GM18502 (cell line): Measurements from ENCODE around the gene TFF2.
A peak's percentile ranks its signal among the peaks of the same experiment; 100 is the strongest.

Experiments
- ATAC-seq: cut with Tn5 transposase; IDR thresholded peaks from one replicate; pipeline ENCODE4 v1.9.1; 2021; ENCODE audit warnings: mild to moderate bottlenecking; ENCODE audit not compliant: unreplicated experiment, poor library complexity

TFF2 gene, protein sequence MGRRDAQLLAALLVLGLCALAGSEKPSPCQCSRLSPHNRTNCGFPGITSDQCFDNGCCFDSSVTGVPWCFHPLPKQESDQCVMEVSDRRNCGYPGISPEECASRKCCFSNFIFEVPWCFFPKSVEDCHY

DNA sequence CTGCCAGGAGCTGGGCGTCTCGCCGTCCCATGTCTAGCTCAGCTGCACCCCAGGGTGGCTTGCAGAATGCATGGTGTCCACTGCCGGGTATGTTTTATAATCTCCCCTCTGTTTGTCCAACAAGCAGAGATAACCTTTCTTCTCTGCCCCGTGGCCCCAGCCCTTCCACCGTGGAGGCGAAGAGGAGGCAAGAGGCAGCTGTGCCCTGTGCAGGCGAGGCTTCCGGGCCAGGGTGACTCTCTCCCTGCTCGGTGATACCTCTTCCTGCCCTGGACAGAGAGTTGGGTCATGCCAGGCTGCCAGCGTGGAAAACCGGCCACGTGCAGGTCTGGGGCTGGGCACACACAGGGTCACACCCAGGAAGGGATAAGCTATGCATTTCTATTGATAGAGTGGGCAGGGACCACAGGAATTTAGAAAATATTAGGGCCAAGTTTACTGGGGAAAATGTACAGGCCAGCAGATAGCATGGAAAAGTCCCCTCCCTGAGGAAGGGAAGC is at the start of gene TFF2:
TSS of gene TFF2 (minus strand) at position 68 of the 500 bp plus-strand sequence. CDS start at position 31, 37 bp downstream.
- ATAC-seq: no peak

DNA sequence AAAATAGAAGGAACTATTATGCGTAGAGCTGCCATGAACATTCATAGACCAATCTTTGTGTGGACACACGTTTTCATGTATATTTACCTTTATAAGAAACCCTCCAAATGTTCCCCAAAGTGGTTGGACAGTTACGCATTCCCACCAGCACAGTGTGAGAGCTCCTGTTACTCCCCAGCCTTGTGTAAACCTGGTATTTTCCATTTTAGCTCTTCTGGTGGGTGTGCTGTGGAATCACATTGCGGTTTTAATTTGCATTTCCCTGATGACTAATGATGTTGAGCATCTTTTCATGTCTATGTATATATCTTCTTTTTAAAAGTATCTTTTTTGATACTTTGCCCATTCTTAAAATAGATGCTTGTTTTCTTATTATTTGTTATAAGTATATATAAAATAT is 49.7 kb upstream of the TFF2 start:
- no peak for ATAC-seq

DNA sequence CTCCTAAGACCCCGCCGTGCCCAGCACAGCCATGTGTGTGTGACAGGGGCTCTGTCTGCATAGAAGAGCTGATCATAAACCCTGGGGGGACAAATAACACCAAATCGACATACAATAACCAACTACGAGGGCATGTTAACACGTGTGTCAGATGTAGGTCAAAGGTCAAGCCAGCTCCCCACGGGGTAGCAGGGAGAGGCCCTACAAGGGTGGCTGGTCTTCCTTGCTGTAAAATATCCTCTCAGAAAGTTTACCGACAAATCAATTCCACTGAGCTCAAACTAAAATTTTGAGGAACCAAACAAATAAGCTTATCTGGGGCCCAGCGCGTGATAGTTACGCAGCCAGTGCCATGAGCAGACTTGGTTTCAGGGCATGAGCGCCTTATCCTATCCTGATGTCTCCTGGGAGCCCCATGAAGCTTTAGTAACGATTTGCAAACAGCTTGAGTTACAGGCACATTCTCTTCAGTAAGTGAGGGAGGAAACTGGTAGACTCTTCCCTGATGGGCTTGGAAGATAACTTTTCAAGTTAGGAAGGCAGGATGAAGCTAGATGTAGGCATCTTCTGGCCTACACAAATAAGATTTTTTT is 47.7 kb upstream of the TFF2 start:
- no peak for ATAC-seq

DNA sequence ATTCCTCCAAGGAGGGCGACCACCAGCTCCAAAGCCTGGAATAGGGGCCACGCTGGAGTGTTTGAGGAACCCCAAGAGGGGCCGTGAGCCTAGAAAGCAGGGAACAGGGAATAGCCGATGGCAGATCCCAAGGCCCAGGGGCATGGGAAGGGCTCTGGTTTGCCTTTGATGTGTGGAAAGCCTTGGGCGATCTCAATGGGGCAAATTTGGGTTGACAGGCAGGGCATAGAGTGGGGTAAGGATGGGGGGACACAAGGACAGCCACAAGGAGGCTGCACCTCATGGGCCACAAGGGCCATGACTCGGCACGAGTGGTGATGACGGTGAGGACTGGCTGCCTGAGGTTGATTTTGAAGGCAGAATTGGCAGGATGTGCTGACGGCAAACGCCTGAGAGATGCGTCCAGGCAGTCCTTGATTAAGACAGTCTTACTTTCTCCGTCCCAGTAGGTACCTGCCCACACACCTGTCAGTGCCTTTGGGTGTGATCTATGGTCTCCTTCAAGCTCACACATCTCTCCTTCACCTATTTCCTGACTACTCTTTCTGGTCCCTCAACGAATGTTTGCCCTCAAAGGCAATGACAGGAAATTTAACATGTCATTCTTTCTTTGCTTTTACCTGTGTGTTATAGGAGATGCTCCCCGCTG is 47.1 kb upstream of the TFF2 start:
- no peak for ATAC-seq

DNA sequence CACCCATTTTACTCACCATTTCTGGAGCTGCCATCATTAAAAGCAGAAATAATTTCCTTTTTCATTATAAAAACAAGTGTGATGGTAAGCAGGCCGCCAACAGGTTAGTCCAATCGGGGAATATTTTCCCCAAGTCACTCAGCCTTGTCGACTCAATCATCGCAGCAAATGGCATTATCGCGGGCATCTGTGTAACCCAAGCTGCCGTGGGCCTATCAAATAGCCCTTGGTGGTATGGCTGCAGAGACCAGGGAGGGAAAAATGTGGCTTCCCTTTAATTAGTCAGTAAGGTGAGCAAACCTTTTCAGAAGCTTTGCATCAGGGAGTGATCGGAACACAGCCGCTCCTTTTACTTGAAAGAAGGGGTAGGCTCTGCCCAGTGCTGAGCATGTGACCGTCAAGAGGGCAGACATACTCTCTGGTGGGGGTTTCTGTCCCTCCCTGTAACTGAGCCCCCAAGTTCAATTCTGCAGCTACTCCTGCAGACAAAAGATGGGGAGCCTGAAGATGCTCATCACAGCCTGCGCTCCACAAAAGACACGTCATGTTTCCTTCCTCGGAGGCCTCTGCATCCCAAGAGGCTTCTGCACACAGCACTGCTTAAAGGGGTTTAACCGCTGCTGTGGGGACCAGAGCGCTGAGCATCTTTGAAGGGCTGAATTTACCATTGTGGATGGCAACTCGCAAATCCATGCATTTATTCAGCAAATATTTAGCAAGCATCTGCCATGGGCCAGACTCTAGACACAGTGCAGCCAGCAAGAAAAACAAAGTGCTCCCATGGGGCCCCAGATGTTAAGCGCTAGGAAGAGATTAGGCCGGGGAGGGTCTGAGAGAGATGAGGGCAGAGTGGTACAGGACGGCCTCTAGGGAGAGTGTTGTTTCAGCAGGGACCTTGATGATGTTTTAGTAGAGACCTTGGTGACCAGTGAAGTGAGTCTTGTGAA is 46.3 kb upstream of the TFF2 start:
- ATAC-seq: no peak

DNA sequence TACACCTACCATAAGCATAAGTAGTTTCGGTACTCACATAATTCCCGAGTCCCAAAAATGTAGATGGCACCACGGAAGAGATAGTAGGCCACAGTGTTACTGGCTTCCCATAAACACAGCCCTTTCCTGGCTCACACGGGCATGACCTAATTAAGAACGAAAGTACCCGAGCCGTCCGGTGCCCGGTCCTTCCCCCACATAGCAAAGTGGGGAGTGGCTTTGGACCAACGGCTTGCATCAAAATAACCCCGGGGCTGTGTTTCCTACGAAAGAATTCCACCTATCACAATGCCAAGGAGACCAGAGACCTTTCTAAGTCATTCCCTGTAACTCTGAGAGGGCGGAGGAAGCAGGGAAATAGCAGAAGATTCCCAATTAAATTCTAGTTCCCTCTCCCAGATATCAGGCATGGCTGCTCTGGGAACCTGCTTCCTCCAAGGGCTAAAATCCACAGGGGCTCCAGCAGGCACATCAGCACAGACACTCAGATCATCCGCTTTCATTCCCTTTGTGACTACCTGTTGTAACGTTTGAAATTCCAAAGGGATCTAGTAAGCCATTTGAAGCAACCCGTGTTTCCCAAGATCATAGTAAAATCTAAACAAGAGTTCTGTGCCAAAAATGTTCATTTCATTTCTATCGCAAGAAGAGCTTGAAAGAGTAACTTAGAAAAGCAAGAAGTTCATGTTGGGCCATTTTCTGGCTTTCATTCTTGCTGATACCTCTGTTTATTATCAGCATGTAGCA is 45.3 kb upstream of the TFF2 start, which contains the start of gene TMPRSS3:
TSS of gene TMPRSS3 (minus strand) at position 148 of the 747 bp plus-strand sequence. CDS start 635 bp downstream, outside the sequence.
- ATAC-seq: no peak

DNA sequence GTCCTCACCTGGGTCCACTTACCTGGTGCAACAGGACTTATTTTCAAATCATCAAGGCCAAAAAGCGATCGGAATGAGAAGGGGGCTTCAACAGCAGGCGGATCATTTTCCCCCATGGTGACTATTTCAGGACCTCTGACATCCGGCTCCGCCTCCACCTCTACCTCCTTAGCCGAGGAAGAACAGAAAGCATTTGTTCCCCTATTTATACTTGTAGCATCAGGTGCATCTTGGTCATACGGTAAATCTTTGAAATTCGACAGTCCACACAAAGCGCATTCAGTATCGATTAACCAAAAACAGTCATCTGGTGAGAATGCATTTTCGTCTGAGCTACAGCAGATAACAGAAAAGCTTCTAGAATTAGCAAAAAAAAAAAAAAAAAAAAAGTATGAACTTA is 44.5 kb upstream of the TFF2 start:
- no peak for ATAC-seq

DNA sequence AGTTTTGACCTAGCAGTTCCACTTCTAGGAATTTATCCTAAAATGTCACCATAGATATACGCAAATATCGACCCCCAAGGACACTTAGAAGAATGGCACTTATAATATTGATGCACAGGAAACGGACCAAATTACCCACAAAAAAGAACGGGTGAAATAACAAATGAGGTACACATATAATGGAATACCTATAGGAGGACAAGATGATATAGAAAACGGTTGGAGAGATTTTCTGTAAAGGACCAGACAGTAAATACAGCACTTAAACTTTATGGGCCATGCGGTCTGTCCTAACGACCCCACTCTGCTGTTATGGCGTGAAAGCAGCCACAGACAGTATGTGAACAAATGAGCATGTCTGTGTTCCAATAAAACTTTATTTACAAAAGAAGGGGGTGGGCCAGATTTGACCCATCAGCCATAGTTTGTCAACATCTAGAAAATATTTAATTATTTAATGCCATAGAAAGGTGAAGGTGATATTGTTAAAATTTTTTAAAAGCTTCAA is 42.7 kb upstream of the TFF2 start:
- no peak for ATAC-seq

DNA sequence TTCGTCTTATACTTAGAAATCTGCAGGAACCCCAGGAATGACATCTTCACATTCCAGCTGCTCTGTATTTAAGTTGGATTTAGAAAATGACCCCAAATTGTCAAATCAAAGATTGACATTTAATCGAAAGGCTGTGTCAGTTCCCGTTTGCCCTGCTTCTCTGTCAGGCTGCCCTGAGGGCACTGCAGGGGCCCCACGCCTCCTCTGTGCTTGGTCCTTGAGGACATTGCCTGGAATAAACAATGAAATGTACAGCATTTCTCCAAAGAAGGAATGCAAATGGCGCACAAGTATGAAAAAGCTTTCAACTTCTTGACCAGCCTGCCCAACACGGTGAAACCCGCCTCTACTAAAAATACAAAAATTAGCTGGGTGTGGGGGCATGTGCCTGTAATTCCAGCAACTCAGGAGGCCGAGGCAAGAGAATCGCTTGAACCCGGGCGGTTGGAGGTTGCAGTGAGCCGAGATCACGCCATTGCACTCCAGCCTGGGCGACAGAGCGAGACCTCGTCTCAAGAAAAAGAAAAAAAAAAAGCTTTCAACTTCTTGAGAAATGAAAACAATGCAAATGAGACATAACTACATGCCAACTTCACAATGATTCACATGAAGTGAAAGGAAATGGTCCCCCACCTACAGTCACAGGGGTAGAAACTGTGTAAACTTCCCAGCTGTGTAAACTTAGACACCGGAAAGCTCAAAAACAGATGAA is 42.1 kb upstream of the TFF2 start:
- peak; percentile 57 for ATAC-seq

DNA sequence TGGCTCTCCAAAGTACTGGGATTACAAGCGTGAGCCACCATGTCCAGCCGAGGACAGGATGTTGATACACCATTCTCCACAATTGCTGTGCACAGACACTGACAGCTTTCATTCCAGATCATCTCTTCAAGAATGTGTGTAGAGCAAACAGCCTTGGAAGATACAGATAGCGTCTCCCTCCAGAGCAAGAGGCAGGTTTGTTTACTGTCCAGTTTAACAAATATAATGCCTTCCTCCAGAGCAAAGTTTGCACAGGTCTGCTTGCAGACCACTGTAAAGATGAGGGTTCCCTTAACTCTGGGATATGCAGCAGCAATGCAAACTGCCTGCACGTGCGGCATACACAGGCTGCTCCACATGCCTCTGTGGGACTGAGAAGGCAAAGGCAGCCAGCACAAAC is 40.5 kb upstream of the TFF2 start:
- no peak for ATAC-seq

DNA sequence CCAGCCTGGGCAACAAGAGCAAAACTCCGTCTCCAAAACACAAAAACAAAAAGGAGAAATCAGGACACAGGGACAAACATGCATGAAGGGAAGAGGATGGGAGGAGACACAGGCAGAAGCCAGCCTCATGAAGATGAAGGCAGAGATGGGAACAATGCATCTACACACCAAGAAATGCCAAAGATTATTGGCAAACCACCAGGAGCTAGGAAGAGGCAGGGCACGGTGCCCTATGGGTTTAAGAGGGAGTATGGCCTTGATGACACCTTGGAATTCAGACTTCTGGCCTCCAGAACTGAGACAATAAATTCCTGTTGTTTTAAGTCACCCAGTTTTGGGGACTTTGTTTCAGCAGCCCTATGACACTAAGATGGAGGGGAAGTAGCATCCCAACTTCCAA is 39.9 kb upstream of the TFF2 start:
- ATAC-seq: no peak

DNA sequence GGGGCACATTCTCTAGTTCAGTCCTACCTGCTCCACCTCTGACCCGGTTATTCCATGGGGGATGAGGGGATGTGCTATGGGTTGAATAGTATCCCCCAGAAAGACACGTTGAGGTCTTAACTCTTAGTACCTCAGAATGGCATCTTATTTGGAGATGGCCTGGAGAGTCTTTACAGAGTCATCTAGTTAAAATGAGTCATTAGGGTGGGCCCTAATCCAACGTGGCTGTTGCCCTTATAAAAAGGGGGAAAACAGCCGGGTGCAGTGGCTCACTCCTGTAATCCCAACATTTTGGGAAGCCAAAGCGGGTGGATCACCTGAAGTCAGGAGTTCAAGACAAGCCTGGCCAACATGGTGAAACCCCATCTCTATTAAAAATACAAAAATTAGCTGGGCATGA is 39.4 kb upstream of the TFF2 start:
- no peak for ATAC-seq

DNA sequence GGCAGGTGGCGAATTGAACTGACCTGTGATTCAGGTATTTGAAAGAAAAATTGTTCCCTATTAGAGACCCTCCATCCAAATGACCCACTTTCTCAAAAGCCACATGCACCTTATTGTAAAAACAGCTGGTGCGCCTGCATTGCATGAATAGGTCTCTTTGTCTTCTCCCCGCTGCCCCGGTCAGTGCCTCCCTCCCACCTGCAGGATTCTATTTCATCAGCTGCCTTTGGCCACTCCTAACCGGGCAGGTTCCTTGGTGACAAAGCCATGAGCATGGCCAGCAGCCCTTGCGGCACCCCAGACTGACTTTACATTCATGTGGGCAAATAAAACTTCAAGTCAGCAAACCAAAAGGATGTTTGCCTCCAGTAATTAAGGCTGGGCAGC is 38.6 kb upstream of the TFF2 start:
- no peak for ATAC-seq

DNA sequence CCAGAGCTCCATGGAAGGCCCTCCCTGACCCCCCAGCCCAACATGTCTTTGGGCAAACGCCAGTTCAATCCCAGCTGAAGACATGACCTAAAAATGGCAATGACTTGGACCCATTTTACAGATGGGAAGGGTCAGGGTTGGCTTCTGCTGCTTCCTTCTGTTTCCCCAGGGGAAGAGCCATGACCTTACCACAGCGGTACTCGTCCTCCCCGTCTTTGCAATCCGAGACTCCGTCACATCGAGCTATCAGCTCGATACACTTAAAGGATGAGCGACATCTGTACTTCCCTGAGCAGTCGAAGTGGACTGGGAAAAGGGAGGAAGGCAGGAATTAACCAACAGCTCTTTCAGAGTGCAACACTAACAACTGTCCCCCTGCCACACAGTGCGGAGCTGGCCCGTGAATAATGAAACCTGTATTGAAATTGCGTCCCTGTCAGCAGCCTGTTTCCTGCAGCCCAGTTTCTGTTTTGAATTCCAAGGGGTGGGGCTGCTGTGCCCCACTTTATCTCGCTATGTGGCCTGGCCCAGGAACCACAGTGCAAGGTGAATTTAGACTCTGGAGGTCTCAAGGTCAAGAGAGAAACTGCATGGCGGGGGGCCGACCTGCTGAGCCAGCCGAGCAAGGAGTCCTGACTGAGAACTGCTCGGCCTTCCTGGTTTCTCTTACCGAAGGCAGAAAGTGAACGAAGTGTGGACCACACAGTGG is 38.1 kb upstream of the TFF2 start:
- no peak for ATAC-seq

DNA sequence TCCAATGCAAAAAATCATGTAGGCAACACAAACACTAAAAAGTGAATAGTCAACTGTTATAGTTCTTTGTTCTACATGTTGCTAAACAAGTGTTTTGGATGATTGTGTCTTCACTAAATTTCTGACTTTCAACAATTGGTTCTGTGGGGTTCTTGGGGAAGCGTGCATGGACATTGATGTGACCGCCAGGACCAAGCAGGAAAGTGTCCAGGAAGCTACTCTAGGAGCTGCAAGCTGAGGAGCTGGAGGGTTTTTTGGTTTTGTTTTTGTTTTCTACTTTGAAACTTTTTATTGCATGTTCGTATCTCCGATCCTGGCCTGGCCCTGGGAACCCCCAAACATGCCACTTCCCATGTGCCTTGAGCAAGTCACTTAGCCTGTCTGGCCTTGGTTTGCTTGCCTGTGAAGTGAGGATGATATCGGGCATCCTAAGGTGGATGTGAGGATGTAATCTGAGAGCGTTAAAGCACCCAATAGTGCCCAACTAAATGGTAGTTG is 37.1 kb upstream of the TFF2 start:
- ATAC-seq: no peak

DNA sequence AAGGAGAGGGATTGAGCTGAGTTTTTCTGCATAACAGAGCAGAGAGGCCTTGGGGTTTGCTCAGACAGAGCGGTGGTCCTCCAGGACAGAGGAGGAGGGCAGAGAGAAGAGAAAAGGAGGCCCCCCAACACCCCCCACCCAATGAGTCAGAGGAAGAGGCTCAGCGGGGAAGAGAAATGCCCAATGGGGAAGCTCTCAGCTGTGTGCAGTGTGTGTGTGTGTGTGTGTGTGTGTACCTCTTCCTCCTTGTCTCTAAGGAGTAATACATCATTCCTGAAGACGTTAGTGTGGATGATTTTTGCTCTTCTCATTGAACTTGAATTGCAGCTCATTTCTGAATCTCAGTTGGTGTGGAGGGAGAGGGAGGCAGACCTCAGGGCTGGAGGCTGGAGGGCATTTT is 36.4 kb upstream of the TFF2 start:
- ATAC-seq: no peak

DNA sequence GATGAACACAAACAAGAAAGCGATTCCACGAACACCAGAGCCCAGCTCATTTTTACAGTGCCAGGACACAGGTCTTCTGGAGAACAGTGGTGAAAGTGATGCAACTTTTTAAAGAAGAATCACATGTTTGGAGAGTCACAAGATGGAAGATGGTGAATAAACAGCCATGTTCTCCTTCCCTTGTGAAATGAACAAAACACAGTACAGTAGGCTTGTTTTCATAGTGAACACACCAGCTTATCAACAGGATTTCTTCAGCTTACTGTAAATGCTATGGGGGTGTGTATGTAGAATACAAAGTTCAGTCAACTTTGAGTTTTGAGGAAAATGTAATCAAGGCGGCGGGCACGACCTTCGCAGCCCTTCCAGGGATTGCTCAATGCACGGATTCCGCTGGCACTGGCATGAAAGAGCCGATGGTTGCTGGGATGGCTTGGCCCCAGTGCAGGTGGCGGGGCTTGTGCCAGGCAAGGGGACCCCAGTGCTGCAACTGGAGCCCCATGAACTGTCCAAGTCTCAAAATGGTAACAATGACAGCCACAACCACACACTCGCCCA is 35.3 kb upstream of the TFF2 start:
- no peak for ATAC-seq

DNA sequence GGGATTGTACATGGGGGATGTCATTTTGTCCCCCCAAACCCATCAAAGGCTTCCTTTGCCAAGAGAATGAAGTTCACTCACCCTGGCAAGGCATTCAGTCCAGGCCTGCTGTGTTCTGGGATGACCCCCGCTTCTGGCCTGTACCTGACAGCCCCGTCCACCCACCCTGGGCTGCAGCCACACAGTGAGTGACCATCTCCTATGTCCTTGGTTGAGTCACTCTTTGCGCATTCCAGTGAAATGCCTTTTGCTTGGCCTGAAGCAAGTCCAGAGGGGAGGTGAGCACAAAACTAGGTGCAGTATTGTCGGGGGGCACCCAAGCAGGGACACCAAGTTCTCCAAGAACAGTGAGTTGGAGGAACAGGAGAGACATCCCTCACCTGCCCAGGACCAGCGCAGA is 34.8 kb upstream of the TFF2 start:
- no peak for ATAC-seq
